ENCODE results near the gene LMO2.
"Not testable (repeated sequence)": the region's sequence is repeated elsewhere in the genome, so short reads cannot be mapped to it uniquely, and the experiment has no call there.

Gene LMO2

DNA sequence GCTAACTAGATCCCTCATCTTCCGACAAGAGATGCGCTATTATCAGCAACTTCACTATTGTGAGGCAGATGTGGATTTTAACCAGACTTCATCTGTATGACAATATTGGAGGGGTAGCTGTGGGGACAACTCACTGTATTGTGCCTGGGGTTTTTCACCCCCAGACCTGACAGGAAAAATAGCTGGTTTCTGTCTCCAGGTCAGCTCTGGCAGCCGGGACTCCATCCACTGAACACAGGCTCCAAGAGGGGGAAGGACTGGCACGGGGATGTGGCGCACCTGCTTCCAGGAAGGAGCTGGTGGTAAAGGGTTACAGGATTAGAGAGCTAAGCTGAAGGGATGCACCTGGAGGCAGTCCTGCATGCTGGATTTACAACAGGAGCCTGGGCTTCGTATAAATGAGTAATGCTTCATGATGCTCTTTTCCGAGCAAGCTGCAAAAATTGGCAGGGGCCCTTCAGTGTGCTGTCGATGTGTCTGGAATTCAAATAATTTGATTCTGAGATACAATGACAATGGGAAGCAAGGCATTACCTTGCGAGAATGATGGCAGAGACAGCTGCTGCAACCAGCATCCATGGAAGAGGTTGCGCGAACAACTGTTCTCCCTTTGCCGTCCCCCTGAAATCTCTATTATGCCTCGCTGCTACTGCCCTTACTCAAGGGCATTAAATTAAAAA is 49.5 kb downstream of the LMO2 start:
- TF ChIP-seq, protein P1, sequence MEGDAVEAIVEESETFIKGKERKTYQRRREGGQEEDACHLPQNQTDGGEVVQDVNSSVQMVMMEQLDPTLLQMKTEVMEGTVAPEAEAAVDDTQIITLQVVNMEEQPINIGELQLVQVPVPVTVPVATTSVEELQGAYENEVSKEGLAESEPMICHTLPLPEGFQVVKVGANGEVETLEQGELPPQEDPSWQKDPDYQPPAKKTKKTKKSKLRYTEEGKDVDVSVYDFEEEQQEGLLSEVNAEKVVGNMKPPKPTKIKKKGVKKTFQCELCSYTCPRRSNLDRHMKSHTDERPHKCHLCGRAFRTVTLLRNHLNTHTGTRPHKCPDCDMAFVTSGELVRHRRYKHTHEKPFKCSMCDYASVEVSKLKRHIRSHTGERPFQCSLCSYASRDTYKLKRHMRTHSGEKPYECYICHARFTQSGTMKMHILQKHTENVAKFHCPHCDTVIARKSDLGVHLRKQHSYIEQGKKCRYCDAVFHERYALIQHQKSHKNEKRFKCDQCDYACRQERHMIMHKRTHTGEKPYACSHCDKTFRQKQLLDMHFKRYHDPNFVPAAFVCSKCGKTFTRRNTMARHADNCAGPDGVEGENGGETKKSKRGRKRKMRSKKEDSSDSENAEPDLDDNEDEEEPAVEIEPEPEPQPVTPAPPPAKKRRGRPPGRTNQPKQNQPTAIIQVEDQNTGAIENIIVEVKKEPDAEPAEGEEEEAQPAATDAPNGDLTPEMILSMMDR (conservative IDR thresholded peaks at IDR 0.05; ENCODE audit: control insufficient read depth, insufficient read depth, low read depth, low read length), result no peak
- H3K4me3 ChIP-seq (ENCODE audit: control insufficient read depth, low read depth, low read length), result no peak overlapping the region
- no peak for DNase-seq (ENCODE audit: low read depth)

DNA sequence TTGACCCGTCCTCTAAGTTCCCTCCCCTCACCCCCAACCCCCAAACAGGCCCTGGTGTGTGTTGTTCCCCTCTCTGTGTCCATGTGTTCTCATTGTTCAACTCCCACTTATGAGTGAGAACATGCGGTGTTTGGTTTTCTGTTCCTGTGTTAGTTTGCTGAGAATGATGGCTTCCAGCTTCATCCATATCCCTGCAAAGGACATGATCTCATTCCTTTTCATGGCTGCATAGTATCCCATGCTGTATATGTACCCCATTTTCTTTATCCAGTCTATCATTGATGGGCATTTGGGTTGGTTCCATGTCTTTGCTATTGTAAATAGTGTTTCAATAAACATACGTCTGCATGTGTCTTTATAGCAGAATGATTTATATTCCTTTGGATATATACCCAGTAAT is 53.6 kb downstream of the LMO2 start:
- not testable (repeated sequence) for DNase-seq (ENCODE audit: low read depth); H3K4me3 ChIP-seq (ENCODE audit: control insufficient read depth, low read depth, low read length)

DNA sequence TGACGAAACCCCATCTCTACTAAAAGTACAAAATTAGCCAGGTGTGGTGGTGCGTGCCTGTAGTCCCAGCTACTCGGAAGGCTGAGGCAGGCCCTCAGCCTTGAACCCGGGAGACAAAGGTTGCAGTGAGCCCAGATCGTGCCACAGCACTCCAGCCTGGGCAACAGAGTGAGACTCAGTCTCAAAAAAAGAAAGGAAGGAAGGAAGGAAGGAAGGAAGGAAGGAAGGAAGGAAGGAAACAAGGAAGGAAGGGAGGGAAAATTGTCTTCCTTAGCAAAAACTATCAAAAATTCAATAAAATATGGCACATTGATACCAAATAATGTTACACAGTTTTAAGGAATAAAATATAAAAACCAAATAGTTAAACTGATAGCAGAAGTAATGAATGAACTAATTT is 54.5 kb downstream of the LMO2 start:
- not testable (repeated sequence) for H3K4me3 ChIP-seq (ENCODE audit: control insufficient read depth, low read depth, low read length); DNase-seq (ENCODE audit: low read depth)

DNA sequence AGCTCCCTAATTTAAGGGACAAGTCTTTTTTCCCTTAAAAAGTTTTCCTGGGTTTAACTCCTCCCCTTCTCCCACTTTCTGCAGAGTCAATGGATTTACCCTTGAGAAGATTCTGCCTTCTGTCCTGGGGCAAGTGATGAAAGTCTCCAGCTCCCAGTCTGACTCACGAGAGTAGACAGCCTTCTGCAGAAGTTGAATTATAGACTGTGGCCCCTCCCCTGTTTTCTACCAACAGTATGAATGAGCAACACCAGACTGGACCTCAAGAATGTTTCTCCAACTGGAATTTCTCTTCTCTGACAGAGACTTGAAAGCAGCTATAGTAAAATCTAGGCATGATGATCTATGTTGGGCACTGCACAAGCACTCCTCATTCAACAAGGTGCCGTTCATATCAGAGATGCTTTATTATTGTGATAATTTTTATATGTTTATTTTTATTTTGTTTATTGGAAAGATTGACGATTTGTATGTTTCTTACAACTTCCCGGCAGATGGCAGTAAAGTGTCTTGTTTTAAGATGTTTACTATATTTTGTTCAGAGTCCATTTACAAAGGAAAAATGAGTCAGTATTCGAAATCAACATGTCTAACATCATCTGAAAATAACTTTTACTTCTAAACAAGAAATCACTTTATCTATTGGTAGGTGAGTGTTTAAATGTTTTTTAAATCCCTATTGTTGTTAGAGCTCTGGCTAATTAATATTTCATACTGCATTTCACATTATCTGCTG is 56.6 kb downstream of the LMO2 start:
- TF ChIP-seq, protein P1 (conservative IDR thresholded peaks at IDR 0.05; ENCODE audit: control insufficient read depth, insufficient read depth, low read depth, low read length), result peak; percentile 37
- DNase-seq (ENCODE audit: low read depth), result peak; percentile 86
- H3K4me3 ChIP-seq (ENCODE audit: control insufficient read depth, low read depth, low read length), result no peak overlapping the region

DNA sequence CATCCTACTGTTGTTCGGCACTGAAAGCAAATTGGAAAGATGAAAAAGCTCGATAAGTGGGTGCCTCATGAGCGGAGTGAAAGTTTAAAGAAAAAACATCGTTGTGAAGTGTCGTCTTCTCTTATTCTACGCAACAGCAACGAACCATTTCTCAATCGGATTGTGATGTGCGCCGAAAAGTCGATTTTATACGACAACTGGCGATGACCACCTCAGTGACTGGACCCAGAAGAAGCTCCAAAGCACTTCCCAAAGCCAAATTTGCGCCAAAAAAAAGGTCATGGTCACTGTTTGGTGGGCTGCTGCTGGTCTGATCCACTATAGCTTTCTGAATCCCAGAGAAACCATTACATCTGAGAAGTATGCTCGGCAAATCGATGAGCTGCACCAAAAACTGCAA is 59.2 kb downstream of the LMO2 start:
- no peak overlapping the region for H3K4me3 ChIP-seq (ENCODE audit: control insufficient read depth, low read depth, low read length)
- DNase-seq (ENCODE audit: low read depth), result no peak
- TF ChIP-seq, protein P1 (conservative IDR thresholded peaks at IDR 0.05; ENCODE audit: control insufficient read depth, insufficient read depth, low read depth, low read length), result no peak

DNA sequence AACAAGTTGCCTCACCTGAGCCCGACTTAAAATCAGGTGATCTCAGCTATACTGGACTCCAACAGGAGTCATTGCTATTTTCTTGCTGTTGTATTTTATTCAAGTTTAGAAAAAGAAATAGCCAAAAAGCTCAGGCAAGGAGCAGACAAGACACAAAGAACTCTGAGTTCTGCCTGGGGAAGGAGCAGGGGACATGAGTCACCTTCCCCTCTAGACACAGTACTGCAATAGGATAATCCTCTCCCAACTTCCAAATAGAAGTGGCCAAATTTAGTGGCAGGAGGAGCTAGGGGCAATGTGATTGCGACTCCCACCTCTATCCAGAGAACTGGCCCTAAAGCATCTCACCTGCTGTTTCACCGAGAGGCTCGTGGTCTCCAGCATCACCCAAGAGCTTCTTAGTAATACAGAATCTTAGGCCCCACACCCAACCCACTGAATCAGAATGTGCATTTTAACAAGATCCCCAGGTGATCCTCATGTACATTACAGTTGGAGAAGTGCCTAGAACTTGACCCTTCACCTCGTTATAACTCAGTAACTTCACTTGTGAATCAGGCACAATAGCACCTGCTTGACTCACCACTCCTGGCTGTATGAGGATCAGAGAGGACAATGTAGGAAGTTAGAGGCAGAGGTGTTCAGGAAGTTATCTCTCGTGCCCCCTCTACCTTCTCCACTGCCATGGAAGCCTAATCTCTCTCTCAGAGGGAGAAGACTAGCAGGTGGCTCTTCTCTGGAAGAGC is 60.8 kb downstream of the LMO2 start:
- DNase-seq (ENCODE audit: low read depth), result peak; percentile 5
- TF ChIP-seq, protein P1 (conservative IDR thresholded peaks at IDR 0.05; ENCODE audit: control insufficient read depth, insufficient read depth, low read depth, low read length), result no peak
- H3K4me3 ChIP-seq (ENCODE audit: control insufficient read depth, low read depth, low read length), result no peak overlapping the region

DNA sequence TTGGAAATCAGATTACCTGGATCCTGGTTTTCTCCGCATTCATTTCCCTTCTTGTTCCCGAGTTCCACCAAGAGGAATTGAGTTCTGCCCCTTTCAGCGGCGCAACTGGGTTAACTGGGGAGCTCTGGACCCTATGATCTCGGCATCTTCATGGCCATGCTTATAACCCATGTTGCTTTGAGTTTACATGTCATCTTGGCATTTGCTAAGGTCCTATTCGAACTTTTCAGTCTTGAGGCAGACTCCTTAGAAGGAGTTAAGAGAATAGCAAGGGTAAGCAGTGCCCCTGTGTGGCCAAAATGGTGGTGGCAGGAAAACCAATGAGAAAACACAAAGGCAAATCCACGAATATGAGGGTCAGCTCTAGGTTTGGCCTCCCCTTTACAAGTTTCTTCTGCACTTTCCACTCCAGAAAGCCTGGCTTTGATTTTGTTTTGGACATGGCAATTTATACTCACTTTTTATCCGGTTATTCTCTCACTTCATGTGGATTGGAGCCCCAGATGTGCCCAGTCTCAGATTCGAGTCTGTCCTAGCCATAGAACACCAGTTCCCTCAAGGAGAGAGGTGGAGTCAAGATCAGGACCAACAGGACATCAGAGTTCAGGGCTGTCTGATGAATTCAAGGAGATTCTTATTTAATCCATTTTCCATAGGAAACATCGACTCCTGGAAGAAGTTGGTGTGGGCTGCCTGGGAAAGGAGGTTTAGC is 62.3 kb downstream of the LMO2 start:
- H3K4me3 ChIP-seq (ENCODE audit: control insufficient read depth, low read depth, low read length), result peak overlapping the region; percentile 47
- peak; percentile 79 for DNase-seq (ENCODE audit: low read depth)

More for the DNA sequence above, 62.3 kb downstream of the LMO2 start:
- TF ChIP-seq, protein P1 (conservative IDR thresholded peaks at IDR 0.05; ENCODE audit: control insufficient read depth, insufficient read depth, low read depth, low read length), result peak; percentile 93

Data from fibroblast of mammary gland (primary cell).